ENCODE data around the gene RECK.
"Not testable (repeated sequence)": the region's sequence is repeated elsewhere in the genome, so short reads cannot be mapped to it uniquely, and the experiment has no call there.

The RECK gene

GRCh38 chr9:36056896-36057295, 20.2 kb downstream of the RECK start:
- H3K36me3 ChIP-seq (replicated peaks) = peaks cover 14% of the 10 kb centered on the region; the same call in 1 of the 2 replicates
- H3K9me3 ChIP-seq = no peaks in the 10 kb centered on the region
- no peak for DNase-seq (ENCODE audit: low spot score in 2 of 2)
- H3K27me3 ChIP-seq (ENCODE audit: low read depth) = no peaks in the 10 kb centered on the region
- in situ Hi-C loops (cut with MboI; ENCODE audit: low sequenced_read_pairs) = no loop called here
- no peak overlapping the region for H3K4me3 ChIP-seq
- H3K4me1 ChIP-seq = no peaks in the 10 kb centered on the region; the same call in 1 of the 2 replicates

GRCh38 chr9:36063804-36064447, 27.2 kb downstream of the RECK start:
- H3K4me3 ChIP-seq = no peak overlapping the region
- H3K4me1 ChIP-seq = peaks cover 14% of the 10 kb centered on the region
- H3K9me3 ChIP-seq = no peaks in the 10 kb centered on the region
- peaks cover 17% of the 10 kb centered on the region for H3K36me3 ChIP-seq (replicated peaks)
- no peaks in the 10 kb centered on the region for H3K27me3 ChIP-seq (ENCODE audit: low read depth)
- no peak for DNase-seq (ENCODE audit: low spot score in 2 of 2)
- in situ Hi-C loops (cut with MboI; ENCODE audit: low sequenced_read_pairs) = no loop called here

- H3K4me3 ChIP-seq = no peak overlapping the region
- in situ Hi-C loops (cut with MboI; ENCODE audit: low sequenced_read_pairs) = no loop called here
- DNase-seq (ENCODE audit: low spot score in 2 of 2) = no peak
- peaks cover 14% of the 10 kb centered on the region for H3K4me1 ChIP-seq
- no peaks in the 10 kb centered on the region for H3K9me3 ChIP-seq
- H3K36me3 ChIP-seq (replicated peaks) = peaks cover 17% of the 10 kb centered on the region
- H3K27me3 ChIP-seq (ENCODE audit: low read depth) = no peaks in the 10 kb centered on the region
Measured at GRCh38 chr9:36064448-36065037, 27.8 kb downstream of the RECK start.

GRCh38 chr9:36074055-36074454, 37.3 kb downstream of the RECK start:
- in situ Hi-C loops (cut with MboI; ENCODE audit: low sequenced_read_pairs) = no loop called here
- no peaks in the 10 kb centered on the region for H3K36me3 ChIP-seq (replicated peaks)

GRCh38 chr9:36074870-36075532, 38.3 kb downstream of the RECK start:
- H3K27me3 ChIP-seq (ENCODE audit: low read depth) = no peaks in the 10 kb centered on the region
- H3K4me3 ChIP-seq = no peak overlapping the region
- H3K9me3 ChIP-seq = no peaks in the 10 kb centered on the region
- no peaks in the 10 kb centered on the region for H3K36me3 ChIP-seq (replicated peaks)
- DNase-seq (ENCODE audit: low spot score in 2 of 2) = no peak
- in situ Hi-C loops (cut with MboI; ENCODE audit: low sequenced_read_pairs) = no loop called here
- no peaks in the 10 kb centered on the region; the same call in 1 of the 2 replicates for H3K4me1 ChIP-seq

More at GRCh38 chr9:36074055-36074454, 37.3 kb downstream of the RECK start:
- Histone ChIP-seq H3K4me3 (no peak overlapping the region), H3K9me3 (no peaks in the 10 kb centered on the region), H3K27me3 (ENCODE audit: low read depth) (no peaks in the 10 kb centered on the region), H3K4me1 (no peaks in the 10 kb centered on the region; the same call in 1 of the 2 replicates)
- peak in 1 of 2 experiments; percentile 22 for DNase-seq (ENCODE audit: low spot score in 2 of 2)

- in situ Hi-C loops (cut with MboI; ENCODE audit: low sequenced_read_pairs) = no loop called here
- no peak overlapping the region for H3K4me3 ChIP-seq
- no peak for DNase-seq (ENCODE audit: low spot score in 2 of 2)
Measured at GRCh38 chr9:36078051-36078450, 41.3 kb downstream of the RECK start.

GRCh38 chr9:36080519-36080918, 43.8 kb downstream of the RECK start:
- no peak for DNase-seq (ENCODE audit: low spot score in 2 of 2)
- Histone ChIP-seq H3K36me3 (replicated peaks) (no peaks in the 10 kb centered on the region), H3K4me1 (no peaks in the 10 kb centered on the region), H3K27me3 (ENCODE audit: low read depth) (no peaks in the 10 kb centered on the region), H3K4me3 (no peak overlapping the region), H3K9me3 (no peaks in the 10 kb centered on the region)
- in situ Hi-C loops (cut with MboI; ENCODE audit: low sequenced_read_pairs) = loop anchor here (10.0 kb wide), 1 partner anchor 56 kb away; no protein-coding TSS in a partner anchor

More at GRCh38 chr9:36078051-36078450, 41.3 kb downstream of the RECK start:
- Histone ChIP-seq H3K27me3 (ENCODE audit: low read depth) (no peaks in the 10 kb centered on the region), H3K9me3 (no peaks in the 10 kb centered on the region), H3K36me3 (replicated peaks) (no peaks in the 10 kb centered on the region), H3K4me1 (no peaks in the 10 kb centered on the region; the same call in 1 of the 2 replicates)

GRCh38 chr9:36082931-36083330, 46.2 kb downstream of the RECK start:
- H3K36me3 ChIP-seq (replicated peaks) = no peaks in the 10 kb centered on the region
- no peaks in the 10 kb centered on the region for H3K27me3 ChIP-seq (ENCODE audit: low read depth)
- DNase-seq (ENCODE audit: low spot score in 2 of 2) = no peak
- no peaks in the 10 kb centered on the region for H3K9me3 ChIP-seq
- in situ Hi-C loops (cut with MboI; ENCODE audit: low sequenced_read_pairs) = loop anchor here (10.0 kb wide), 1 partner anchor 58 kb away; no protein-coding TSS in a partner anchor
- H3K4me1 ChIP-seq = no peaks in the 10 kb centered on the region
- H3K4me3 ChIP-seq = no peak overlapping the region

- H3K27me3 ChIP-seq (ENCODE audit: low read depth) = no peaks in the 10 kb centered on the region
- H3K36me3 ChIP-seq (replicated peaks) = no peaks in the 10 kb centered on the region
- H3K4me1 ChIP-seq = no peaks in the 10 kb centered on the region
- H3K9me3 ChIP-seq = no peaks in the 10 kb centered on the region
- no peak for DNase-seq (ENCODE audit: low spot score in 2 of 2)
- no peak overlapping the region for H3K4me3 ChIP-seq
- in situ Hi-C loops (cut with MboI; ENCODE audit: low sequenced_read_pairs) = loop anchor here (10.0 kb wide), 1 partner anchor 62 kb away; no protein-coding TSS in a partner anchor
Measured at GRCh38 chr9:36086442-36086841, 49.7 kb downstream of the RECK start.

- not testable (repeated sequence) for H3K9me3 ChIP-seq; H3K4me1 ChIP-seq; H3K4me3 ChIP-seq; H3K27me3 ChIP-seq (ENCODE audit: low read depth); H3K36me3 ChIP-seq (replicated peaks); DNase-seq (ENCODE audit: low spot score in 2 of 2)
- in situ Hi-C loops (cut with MboI; ENCODE audit: low sequenced_read_pairs) = loop anchor here (10.0 kb wide), 1 partner anchor 62 kb away; no protein-coding TSS in a partner anchor
Measured at GRCh38 chr9:36087054-36087453, 50.3 kb downstream of the RECK start.

GRCh38 chr9:36088020-36088419, 51.3 kb downstream of the RECK start:
- Histone ChIP-seq H3K4me3 (no peak overlapping the region), H3K27me3 (ENCODE audit: low read depth) (no peaks in the 10 kb centered on the region), H3K9me3 (no peaks in the 10 kb centered on the region), H3K4me1 (no peaks in the 10 kb centered on the region), H3K36me3 (replicated peaks) (no peaks in the 10 kb centered on the region)
- in situ Hi-C loops (cut with MboI; ENCODE audit: low sequenced_read_pairs) = loop anchor here (10.0 kb wide), 1 partner anchor 63 kb away; no protein-coding TSS in a partner anchor
- no peak for DNase-seq (ENCODE audit: low spot score in 2 of 2)

GRCh38 chr9:36091026-36091953, 54.6 kb downstream of the RECK start:
- in situ Hi-C loops (cut with MboI; ENCODE audit: low sequenced_read_pairs) = no loop called here
- no peak overlapping the region for H3K4me3 ChIP-seq

GRCh38 chr9:36092014-36092413, 55.3 kb downstream of the RECK start:
- H3K36me3 ChIP-seq (replicated peaks) = no peaks in the 10 kb centered on the region
- H3K4me3 ChIP-seq = no peak overlapping the region
- H3K9me3 ChIP-seq = no peaks in the 10 kb centered on the region
- H3K27me3 ChIP-seq (ENCODE audit: low read depth) = no peaks in the 10 kb centered on the region
- H3K4me1 ChIP-seq = no peaks in the 10 kb centered on the region
- in situ Hi-C loops (cut with MboI; ENCODE audit: low sequenced_read_pairs) = no loop called here
- DNase-seq (ENCODE audit: low spot score in 2 of 2) = no peak

More at GRCh38 chr9:36091026-36091953, 54.6 kb downstream of the RECK start:
- Histone ChIP-seq H3K4me1 (no peaks in the 10 kb centered on the region), H3K9me3 (no peaks in the 10 kb centered on the region), H3K36me3 (replicated peaks) (no peaks in the 10 kb centered on the region), H3K27me3 (ENCODE audit: low read depth) (no peaks in the 10 kb centered on the region)
- no peak for DNase-seq (ENCODE audit: low spot score in 2 of 2)

Measured in HAP-1 (cell line).